H9 (cell line): Measurements from ENCODE around the gene STARD10. TPM values are rescaled to one million over a fixed set of nuclear protein-coding genes. Genes with fewer than 3 reads are reported as not detected.

Experiments
- DNase-seq: peaks from one replicate; pipeline ENCODE4 v3.0.0-alpha.2; 2017
- H2AFZ ChIP-seq: one replicate; pipeline ENCODE4 v1.6.1; 2013; ENCODE audit warnings: mild to moderate bottlenecking, low read length, control low read depth, moderate library complexity
- H2AK5ac ChIP-seq: 2 replicates; pipeline ENCODE4 v1.6.1; 2013; ENCODE audit warnings: low read length, control low read depth, mixed read lengths; ENCODE audit not compliant: insufficient read length
- H2BK120ac ChIP-seq: one replicate; pipeline ENCODE4 v1.6.1; 2013; ENCODE audit warnings: low read depth, mild to moderate bottlenecking, low read length, control low read depth, inconsistent platforms; ENCODE audit not compliant: poor library complexity, severe bottlenecking
- H2BK12ac ChIP-seq: 2 replicates; pipeline ENCODE4 v1.6.1; 2013; ENCODE audit warnings: low read length, control low read depth, mixed read lengths, low read depth; ENCODE audit not compliant: insufficient read length
- H2BK15ac ChIP-seq: 2 replicates; pipeline ENCODE4 v1.6.1; 2013; ENCODE audit warnings: low read depth, low read length, control low read depth
- H2BK20ac ChIP-seq: one replicate; pipeline ENCODE4 v1.6.1; 2013; ENCODE audit warnings: low read depth, mild to moderate bottlenecking, low read length, control low read depth, inconsistent platforms; ENCODE audit not compliant: poor library complexity, severe bottlenecking
- H2BK5ac ChIP-seq: 2 replicates; pipeline ENCODE4 v1.6.1; 2013; ENCODE audit warnings: low read length, control low read depth, mixed read lengths; ENCODE audit not compliant: insufficient read length
- H3K14ac ChIP-seq: 2 replicates; pipeline ENCODE4 v1.6.1; 2013; ENCODE audit warnings: low read length, control low read depth; ENCODE audit not compliant: insufficient read depth
- H3K18ac ChIP-seq: 2 replicates; pipeline ENCODE4 v1.6.1; 2013; ENCODE audit warnings: low read depth, mild to moderate bottlenecking, mixed read lengths, low read length, control low read depth; ENCODE audit not compliant: insufficient read length
- H3K23ac ChIP-seq: 2 replicates; pipeline ENCODE4 v1.6.1; 2013; ENCODE audit warnings: low read length, control low read depth, mixed read lengths, low read depth; ENCODE audit not compliant: insufficient read length
- H3K23me2 ChIP-seq: 2 replicates; pipeline ENCODE4 v1.6.1; 2013; ENCODE audit warnings: low read depth, mild to moderate bottlenecking, mixed read lengths, low read length, control low read depth; ENCODE audit not compliant: insufficient read length, poor library complexity, severe bottlenecking
- H3K27ac ChIP-seq: 2 replicates; pipeline ENCODE4 v1.5.1; 2013; ENCODE audit warnings: low read length, control low read depth, mixed read lengths, low read depth; ENCODE audit not compliant: insufficient read length
- H3K27me3 ChIP-seq: 2 replicates; pipeline ENCODE4 v1.6.1; 2013; ENCODE audit warnings: low read length, control low read depth, inconsistent platforms; ENCODE audit not compliant: insufficient read depth
- H3K4ac ChIP-seq: 2 replicates; pipeline ENCODE4 v1.6.1; 2013; ENCODE audit warnings: low read depth, mild to moderate bottlenecking, control low read depth, inconsistent platforms, low read length, moderate library complexity
- H3K4me1 ChIP-seq: 2 replicates; pipeline ENCODE4 v1.6.1; 2013; ENCODE audit warnings: low read length, control low read depth, inconsistent platforms; ENCODE audit not compliant: insufficient read depth
- H3K4me2 ChIP-seq: 2 replicates; pipeline ENCODE4 v1.6.1; 2013; ENCODE audit warnings: low read length, control low read depth, mixed read lengths; ENCODE audit not compliant: insufficient read length, insufficient read depth
- H3K56ac ChIP-seq: 2 replicates; pipeline ENCODE4 v1.6.1; 2013; ENCODE audit warnings: low read depth, mild to moderate bottlenecking, mixed read lengths, low read length, control low read depth; ENCODE audit not compliant: insufficient read length
- H3K79me1 ChIP-seq: 2 replicates; pipeline ENCODE4 v1.6.1; 2013; ENCODE audit warnings: low read depth, mild to moderate bottlenecking, moderate library complexity, low read length, control low read depth, inconsistent platforms; ENCODE audit not compliant: insufficient read depth, poor library complexity, severe bottlenecking
- H3K79me2 ChIP-seq: 2 replicates; pipeline ENCODE4 v1.6.1; 2013; ENCODE audit warnings: low read length, control low read depth, inconsistent platforms; ENCODE audit not compliant: insufficient read depth
- H3K9ac ChIP-seq: 2 replicates; pipeline ENCODE4 v1.6.1; 2013; ENCODE audit warnings: low read length, control low read depth, mixed read lengths; ENCODE audit not compliant: insufficient read length; ENCODE audit errors: extremely low read depth
- H3K9me3 ChIP-seq: one replicate; pipeline ENCODE4 v1.6.1; 2013; ENCODE audit warnings: low read depth, low read length, inconsistent platforms; ENCODE audit not compliant: control insufficient read depth
- H3T11ph ChIP-seq: one replicate; pipeline ENCODE4 v1.6.1; 2013; ENCODE audit warnings: mild to moderate bottlenecking, low read length, control low read depth, inconsistent platforms
- H4K20me1 ChIP-seq: one replicate; pipeline ENCODE4 v1.6.1; 2013; ENCODE audit not compliant: control insufficient read depth, insufficient read length, insufficient read depth
- H4K5ac ChIP-seq: 2 replicates; pipeline ENCODE4 v1.6.1; 2013; ENCODE audit warnings: low read depth, mild to moderate bottlenecking, mixed read lengths, low read length, control low read depth; ENCODE audit not compliant: insufficient read length
- H4K8ac ChIP-seq: replicated peaks from 2 replicates; pipeline ENCODE4 v1.6.1; 2013; ENCODE audit warnings: low read length, control low read depth, mixed read lengths, low read depth; ENCODE audit not compliant: insufficient read length
- H4K91ac ChIP-seq: 2 replicates; pipeline ENCODE4 v1.6.1; 2013; ENCODE audit warnings: low read depth, mild to moderate bottlenecking, moderate library complexity, mixed read lengths, low read length, control low read depth; ENCODE audit not compliant: insufficient read length
- H3K27ac Mint-ChIP-seq, 3 experiments: 2 replicates in 2 of 3; 3 replicates in 1 of 3; pipeline ENCODE4 v1.8.0; 2020 to 2021; ENCODE audit warnings: mixed read lengths in 3 of 3, mild to moderate bottlenecking in 1 of 3, moderate library complexity in 1 of 3
- H3K27me3 Mint-ChIP-seq: 2 replicates; pipeline ENCODE4 v1.8.0; 2021; ENCODE audit warnings: low read depth, mild to moderate bottlenecking, moderate library complexity, mixed read lengths
- H3K36me3 Mint-ChIP-seq, 3 experiments: 2 replicates in 2 of 3; 3 replicates in 1 of 3; pipeline ENCODE4 v1.8.0; 2020 to 2021; ENCODE audit warnings: low read depth in 3 of 3, mixed read lengths in 3 of 3; ENCODE audit not compliant: insufficient read depth in 1 of 3
- H3K4me1 Mint-ChIP-seq, 2 experiments: 2 replicates each; pipeline ENCODE4 v1.8.0; 2020; ENCODE audit warnings: mixed read lengths in 2 of 2
- H3K4me3 Mint-ChIP-seq, 2 experiments: 2 replicates in 1 of 2; 3 replicates in 1 of 2; pipeline ENCODE4 v1.8.0; 2020 to 2021; ENCODE audit warnings: mild to moderate bottlenecking in 2 of 2, mixed read lengths in 2 of 2, moderate library complexity in 1 of 2
- H3K9me3 Mint-ChIP-seq, 2 experiments: 2 replicates in 1 of 2; 3 replicates in 1 of 2; pipeline ENCODE4 v1.8.0; 2020; ENCODE audit warnings: mild to moderate bottlenecking in 2 of 2, mixed read lengths in 2 of 2, moderate library complexity in 1 of 2
- WGBS: extraction: QIAGEN DNeasy Blood & Tissue Kit; methylation state at CpG from one replicate; pipeline ENCODE4 v1.1.7; 2013; ENCODE audit warnings: missing lambda C conversion rate, low lambda C conversion rate, mixed read lengths; ENCODE audit not compliant: insufficient read length; ENCODE audit errors: extremely low coverage; 5-methylcytosine and 5-hydroxymethylcytosine counted together
- total RNA-seq: library from RNA; stranded (reverse); gene quantifications from 2 replicates; pipeline ENCODE4 v1.2.1, GENCODE V29; 2021
- TF ChIP-seq, protein P1 (sequence below): fragments of 200-600 bp; sonication (generic); conservative IDR thresholded peaks from 3 replicates; pipeline ENCODE4 v1.8.0; 2021; ENCODE audit warnings: antibody characterized with exemption, mild to moderate bottlenecking

Gene STARD10
- total RNA-seq, 1 experiment from 2014 or later: 24.4 TPM

DNA sequence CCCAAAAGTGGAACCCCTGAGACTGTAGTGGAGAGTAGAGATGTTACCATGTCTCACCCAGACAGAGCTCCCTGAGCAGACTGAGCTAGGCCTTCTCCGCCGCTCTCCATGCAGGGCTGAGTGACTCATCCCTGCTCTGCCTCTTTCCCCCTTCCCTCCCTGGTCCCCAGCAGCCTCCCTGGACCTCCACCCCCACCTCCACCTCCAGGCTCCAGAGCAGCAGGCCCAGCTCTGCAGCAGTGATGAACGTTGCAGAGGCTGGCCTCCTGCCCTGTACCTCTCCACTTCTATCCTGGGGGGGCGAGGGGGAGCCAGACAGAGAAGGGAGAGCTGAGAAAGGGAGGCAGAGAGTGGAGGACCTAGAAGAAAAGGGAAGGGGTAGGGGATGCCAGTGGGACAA, 22.3 kb downstream of the STARD10 start:
- peaks cover 22 to 32% of the 10 kb centered on the region in 2 experiments for H3K4me1 Mint-ChIP-seq
- Histone ChIP-seq H2BK15ac (no peak overlapping the region), H3T11ph (no peak overlapping the region), H3K23ac (no peak overlapping the region), H3K4ac (no peak overlapping the region), H3K9me3 (no peaks in the 10 kb centered on the region), H3K56ac (no peak overlapping the region), H4K5ac (no peak overlapping the region), H2BK20ac (no peak overlapping the region), H3K23me2 (no peaks in the 10 kb centered on the region), H3K79me1 (no peaks in the 10 kb centered on the region), H2AK5ac (no peak overlapping the region), H2BK12ac (no peak overlapping the region), H3K27ac (no peak overlapping the region), H4K20me1 (no peaks in the 10 kb centered on the region), H4K8ac (no peak overlapping the region), H3K18ac (no peak overlapping the region), H3K79me2 (no peaks in the 10 kb centered on the region), H2AFZ (no peak overlapping the region), H2BK5ac (no peak overlapping the region), H4K91ac (no peak overlapping the region), H3K27me3 (no peaks in the 10 kb centered on the region), H3K14ac (no peak overlapping the region), H3K9ac (no peak overlapping the region), H3K4me2 (no peak overlapping the region), H2BK120ac (no peak overlapping the region), H3K4me1 (no peaks in the 10 kb centered on the region)
- no CpG with 5 or more reads among the region's 4 CpGs for whole genome bisulfite sequencing
- no peaks in the 10 kb centered on the region; the same call in 1 of the 2 replicates for H3K27me3 Mint-ChIP-seq
- DNase-seq: no peak
- no peaks in the 10 kb centered on the region for H3K9me3 Mint-ChIP-seq
- TF ChIP-seq, protein P1, sequence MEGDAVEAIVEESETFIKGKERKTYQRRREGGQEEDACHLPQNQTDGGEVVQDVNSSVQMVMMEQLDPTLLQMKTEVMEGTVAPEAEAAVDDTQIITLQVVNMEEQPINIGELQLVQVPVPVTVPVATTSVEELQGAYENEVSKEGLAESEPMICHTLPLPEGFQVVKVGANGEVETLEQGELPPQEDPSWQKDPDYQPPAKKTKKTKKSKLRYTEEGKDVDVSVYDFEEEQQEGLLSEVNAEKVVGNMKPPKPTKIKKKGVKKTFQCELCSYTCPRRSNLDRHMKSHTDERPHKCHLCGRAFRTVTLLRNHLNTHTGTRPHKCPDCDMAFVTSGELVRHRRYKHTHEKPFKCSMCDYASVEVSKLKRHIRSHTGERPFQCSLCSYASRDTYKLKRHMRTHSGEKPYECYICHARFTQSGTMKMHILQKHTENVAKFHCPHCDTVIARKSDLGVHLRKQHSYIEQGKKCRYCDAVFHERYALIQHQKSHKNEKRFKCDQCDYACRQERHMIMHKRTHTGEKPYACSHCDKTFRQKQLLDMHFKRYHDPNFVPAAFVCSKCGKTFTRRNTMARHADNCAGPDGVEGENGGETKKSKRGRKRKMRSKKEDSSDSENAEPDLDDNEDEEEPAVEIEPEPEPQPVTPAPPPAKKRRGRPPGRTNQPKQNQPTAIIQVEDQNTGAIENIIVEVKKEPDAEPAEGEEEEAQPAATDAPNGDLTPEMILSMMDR: no peak
- no peak overlapping the region; a peak in 1 of 7 replicates for H3K27ac Mint-ChIP-seq
- no peaks in the 10 kb centered on the region; a peak in 1 of 7 replicates for H3K36me3 Mint-ChIP-seq
- H3K4me3 Mint-ChIP-seq: no peak overlapping the region
